Measurements from ENCODE around the gene HSPA1A. TPM values are rescaled to one million over a fixed set of nuclear protein-coding genes. Genes with fewer than 3 reads are reported as not detected.
A peak's percentile ranks its signal among the peaks of the same experiment; 100 is the strongest.

Gene HSPA1A
- total and polyA plus RNA-seq, 9 of the 15 experiments (the other 6 are each of a cell fraction or from before 2014, with no cell fraction given) = 2.2 to 273 (median 107) TPM

DNA sequence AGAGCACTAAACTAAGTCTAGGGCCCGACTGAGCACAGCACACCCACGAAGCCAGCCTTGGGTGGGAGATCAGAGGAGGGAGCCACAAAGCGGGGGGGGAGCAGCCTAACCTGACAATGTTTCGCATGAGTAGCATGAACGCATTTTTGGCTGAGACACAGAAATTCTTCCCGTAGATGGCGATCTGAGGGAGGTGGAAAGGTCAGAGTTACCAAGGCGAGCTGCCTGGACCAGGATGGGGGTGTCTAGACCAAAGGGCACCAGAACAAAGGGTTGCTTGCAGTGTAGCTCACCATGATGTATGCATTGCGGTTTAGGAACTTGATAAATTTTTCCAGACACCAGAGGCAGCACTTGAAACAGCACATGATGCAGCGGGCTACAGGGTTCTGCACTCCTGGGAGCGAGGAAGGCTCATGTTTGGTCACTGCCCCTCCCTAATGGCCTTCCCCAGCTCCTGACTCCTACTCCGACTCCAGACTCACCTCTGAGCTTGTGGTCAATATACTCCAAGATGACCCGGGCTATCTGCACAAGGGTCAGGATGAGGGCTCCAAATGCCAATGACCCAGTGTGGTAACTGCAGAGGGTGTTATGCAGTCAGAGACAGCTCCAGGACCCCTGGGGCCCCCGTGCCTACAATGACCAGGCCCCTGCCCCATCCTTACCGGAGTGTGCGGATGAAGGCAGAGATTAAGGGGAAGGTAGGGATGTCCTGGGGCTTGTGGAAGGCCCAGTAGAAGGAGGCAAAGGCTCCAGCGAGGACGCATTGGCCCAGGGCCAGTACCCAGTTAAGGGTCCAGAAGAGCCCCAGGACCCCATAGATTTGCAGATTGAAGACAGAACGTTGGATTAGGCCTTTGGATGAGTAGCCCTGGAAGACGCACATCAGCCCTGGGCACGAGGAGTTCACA is 50.1 kb downstream of the HSPA1A start:
- intact Hi-C loops (cut with micrococcal nuclease) = no loop called here
- DNase-seq (ENCODE audit: extremely low read depth in 1 of 4, low spot score in 3 of 4) (no peak), FAIRE-seq (no peak), ATAC-seq (no peak)
- Histone ChIP-seq H3K27ac (ENCODE audit: extremely low read depth, low read depth, low read length) (no peak overlapping the region), H3K27me3 (ENCODE audit: control insufficient read depth in 2 of 2, insufficient read depth in 2 of 2, low read length in 2 of 2) (peaks cover 0 to 4% of the 10 kb centered on the region in 2 experiments; a peak in 2 of 5 replicates), H3K36me3 (ENCODE audit: control insufficient read depth, insufficient read depth, low read length) (peaks cover 25% of the 10 kb centered on the region; the same call in 2 of the 3 replicates), H3K9me3 (replicated peaks; ENCODE audit: control insufficient read depth, insufficient read depth, low read depth, low read length) (no peaks in the 10 kb centered on the region), H3K79me2 (ENCODE audit: control insufficient read depth, insufficient read depth, low read length) (peaks cover 24% of the 10 kb centered on the region), H3K9me1 (ENCODE audit: control insufficient read depth, insufficient read depth, low read length) (peaks cover 3% of the 10 kb centered on the region), H4K20me1 (replicated peaks; ENCODE audit: control insufficient read depth, insufficient read depth, low read length) (no peaks in the 10 kb centered on the region), H2AFZ (ENCODE audit: low read depth, low read length) (no peak overlapping the region), H3K4me2 (ENCODE audit: insufficient read depth, low read length) (no peak overlapping the region), H3K4me1 (replicated peaks in 1 of 2; ENCODE audit: control insufficient read depth in 2 of 2, insufficient read depth in 2 of 2, low read length in 2 of 2) (peaks cover 13 to 48% of the 10 kb centered on the region in 2 experiments; a peak in 4 of 5 replicates), H3K9ac (ENCODE audit: insufficient read depth in 1 of 2, low read depth in 2 of 2, low read length in 2 of 2) (peak overlapping the region in 1 of 2 experiments; percentile 74; a peak in 2 of 4 replicates), H3K4me3 (no peak overlapping the region)
- ChIA-PET CTCF (ENCODE audit: low intra/inter-chr PET ratio) (interaction anchor here (0.6 kb wide), 1 partner anchor 66 kb away, joined by 3 read pairs; no protein-coding TSS in a partner anchor), POLR2A (interaction anchor here (0.6 to 4.3 kb wide), 11 partner anchors 10 to 365 kb away, joined by 3 to 123 read pairs (median 4); partner anchors contain the start of genes ABHD16A, BAG6, CSNK2B and GPANK1)
- BruUV-seq (replicated peaks) = no TSS peak
- WGBS (ENCODE audit: insufficient coverage, low coverage, missing lambda C conversion rate) = 64% methylated on average over 21 of the region's 21 CpGs
- in situ Hi-C loops (cut with MboI) = no loop called here
- TF ChIP-seq FOXA3 (CRISPR knock-in tag; conservative IDR thresholded peaks at IDR 0.05 in 1 of 2, IDR thresholded peaks at IDR 0.05 in 1 of 2) (0 out of 4 replicates have a peak, but pooled peaks of 1 of the 2 experiments have one; percentile 31), NFIC (IDR thresholded peaks at IDR 0.05) (peak; percentile 53; the same call in 1 of the 2 replicates), STAG1 (CRISPR knock-in tag; IDR thresholded peaks at IDR 0.05; ENCODE audit: borderline replicate concordance) (peak; percentile 6; the same call in 1 of the 2 replicates), SAFB (IDR thresholded peaks at IDR 0.05; ENCODE audit: borderline replicate concordance, low read depth, low read length) (no peak), MYNN (IDR thresholded peaks at IDR 0.05) (no peak), MYNN (CRISPR knock-in tag; IDR thresholded peaks at IDR 0.05) (0 out of 2 replicates have a peak, but pooled peaks have one; percentile 25), ZNF143 (CRISPR knock-in tag; IDR thresholded peaks at IDR 0.05) (0 out of 2 replicates have a peak, but pooled peaks have one; percentile 8), ZNF830 (CRISPR knock-in tag; IDR thresholded peaks at IDR 0.05) (0 out of 2 replicates have a peak, but pooled peaks have one; percentile 27), SIN3B (IDR thresholded peaks at IDR 0.05; ENCODE audit: low read depth) (no peak), WHSC1 (IDR thresholded peaks at IDR 0.05; ENCODE audit: low read length) (no peak), ZNF76 (CRISPR knock-in tag; IDR thresholded peaks at IDR 0.05; ENCODE audit: borderline replicate concordance) (no peak), RCOR1 (IDR thresholded peaks at IDR 0.05; ENCODE audit: borderline replicate concordance in 1 of 2, low read depth in 2 of 2, low read length in 2 of 2) (no peak)
- TF ChIP-seq, protein P1, sequence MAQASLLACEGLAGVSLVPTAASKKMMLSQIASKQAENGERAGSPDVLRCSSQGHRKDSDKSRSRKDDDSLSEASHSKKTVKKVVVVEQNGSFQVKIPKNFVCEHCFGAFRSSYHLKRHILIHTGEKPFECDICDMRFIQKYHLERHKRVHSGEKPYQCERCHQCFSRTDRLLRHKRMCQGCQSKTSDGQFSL (CRISPR knock-in tag; IDR thresholded peaks at IDR 0.05) = 0 out of 2 replicates have a peak, but pooled peaks have one; percentile 79
- TF ChIP-seq, protein P1 (tag; IDR thresholded peaks at IDR 0.05) = no peak
- TF ChIP-seq, protein P2, sequence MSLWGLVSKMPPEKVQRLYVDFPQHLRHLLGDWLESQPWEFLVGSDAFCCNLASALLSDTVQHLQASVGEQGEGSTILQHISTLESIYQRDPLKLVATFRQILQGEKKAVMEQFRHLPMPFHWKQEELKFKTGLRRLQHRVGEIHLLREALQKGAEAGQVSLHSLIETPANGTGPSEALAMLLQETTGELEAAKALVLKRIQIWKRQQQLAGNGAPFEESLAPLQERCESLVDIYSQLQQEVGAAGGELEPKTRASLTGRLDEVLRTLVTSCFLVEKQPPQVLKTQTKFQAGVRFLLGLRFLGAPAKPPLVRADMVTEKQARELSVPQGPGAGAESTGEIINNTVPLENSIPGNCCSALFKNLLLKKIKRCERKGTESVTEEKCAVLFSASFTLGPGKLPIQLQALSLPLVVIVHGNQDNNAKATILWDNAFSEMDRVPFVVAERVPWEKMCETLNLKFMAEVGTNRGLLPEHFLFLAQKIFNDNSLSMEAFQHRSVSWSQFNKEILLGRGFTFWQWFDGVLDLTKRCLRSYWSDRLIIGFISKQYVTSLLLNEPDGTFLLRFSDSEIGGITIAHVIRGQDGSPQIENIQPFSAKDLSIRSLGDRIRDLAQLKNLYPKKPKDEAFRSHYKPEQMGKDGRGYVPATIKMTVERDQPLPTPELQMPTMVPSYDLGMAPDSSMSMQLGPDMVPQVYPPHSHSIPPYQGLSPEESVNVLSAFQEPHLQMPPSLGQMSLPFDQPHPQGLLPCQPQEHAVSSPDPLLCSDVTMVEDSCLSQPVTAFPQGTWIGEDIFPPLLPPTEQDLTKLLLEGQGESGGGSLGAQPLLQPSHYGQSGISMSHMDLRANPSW (CRISPR knock-in tag; IDR thresholded peaks at IDR 0.05) = 0 out of 2 replicates have a peak, but pooled peaks have one; percentile 40
